ENCODE data around the gene FGF9. TPM values are rescaled to one million over a fixed set of nuclear protein-coding genes. Genes with fewer than 3 reads are reported as not detected.

The FGF9 gene
- total RNA-seq, 1 donor from 2014 or later: 12.3 TPM

DNA sequence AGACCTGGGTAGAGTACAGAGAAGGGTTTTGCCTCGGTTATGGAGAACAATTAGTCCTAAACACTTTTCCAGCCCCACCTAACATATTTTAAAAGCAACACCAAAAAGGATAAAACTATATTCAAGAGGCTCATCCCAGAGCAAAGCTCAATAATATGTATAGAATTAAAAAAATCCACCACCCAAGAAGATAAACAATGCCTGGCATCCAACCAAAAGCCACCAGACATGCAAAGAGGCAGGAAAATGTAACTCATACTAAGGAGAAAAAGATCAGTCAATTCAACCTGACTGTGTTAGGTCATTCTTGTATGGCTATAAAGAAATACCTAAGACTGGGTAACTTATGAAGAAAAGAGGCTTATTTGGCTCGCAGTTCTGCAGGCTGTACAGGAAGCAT, 39.3 kb downstream of the FGF9 start:
- no peaks in the 10 kb centered on the region for H3K36me3 ChIP-seq
- no peaks in the 10 kb centered on the region for H3K27me3 ChIP-seq (ENCODE audit: low read depth)
- intact Hi-C loops (cut with micrococcal nuclease): no loop called here
- H3K4me3 ChIP-seq: no peak overlapping the region
- no peak overlapping the region for H3K27ac ChIP-seq (replicated peaks)
- no peak for DNase-seq
- peaks cover 17% of the 10 kb centered on the region for H3K9me3 ChIP-seq (replicated peaks)
- TF ChIP-seq, protein P1, sequence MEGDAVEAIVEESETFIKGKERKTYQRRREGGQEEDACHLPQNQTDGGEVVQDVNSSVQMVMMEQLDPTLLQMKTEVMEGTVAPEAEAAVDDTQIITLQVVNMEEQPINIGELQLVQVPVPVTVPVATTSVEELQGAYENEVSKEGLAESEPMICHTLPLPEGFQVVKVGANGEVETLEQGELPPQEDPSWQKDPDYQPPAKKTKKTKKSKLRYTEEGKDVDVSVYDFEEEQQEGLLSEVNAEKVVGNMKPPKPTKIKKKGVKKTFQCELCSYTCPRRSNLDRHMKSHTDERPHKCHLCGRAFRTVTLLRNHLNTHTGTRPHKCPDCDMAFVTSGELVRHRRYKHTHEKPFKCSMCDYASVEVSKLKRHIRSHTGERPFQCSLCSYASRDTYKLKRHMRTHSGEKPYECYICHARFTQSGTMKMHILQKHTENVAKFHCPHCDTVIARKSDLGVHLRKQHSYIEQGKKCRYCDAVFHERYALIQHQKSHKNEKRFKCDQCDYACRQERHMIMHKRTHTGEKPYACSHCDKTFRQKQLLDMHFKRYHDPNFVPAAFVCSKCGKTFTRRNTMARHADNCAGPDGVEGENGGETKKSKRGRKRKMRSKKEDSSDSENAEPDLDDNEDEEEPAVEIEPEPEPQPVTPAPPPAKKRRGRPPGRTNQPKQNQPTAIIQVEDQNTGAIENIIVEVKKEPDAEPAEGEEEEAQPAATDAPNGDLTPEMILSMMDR (IDR thresholded peaks at IDR 0.05; ENCODE audit: borderline replicate concordance): no peak
- no peaks in the 10 kb centered on the region for H3K4me1 ChIP-seq

DNA sequence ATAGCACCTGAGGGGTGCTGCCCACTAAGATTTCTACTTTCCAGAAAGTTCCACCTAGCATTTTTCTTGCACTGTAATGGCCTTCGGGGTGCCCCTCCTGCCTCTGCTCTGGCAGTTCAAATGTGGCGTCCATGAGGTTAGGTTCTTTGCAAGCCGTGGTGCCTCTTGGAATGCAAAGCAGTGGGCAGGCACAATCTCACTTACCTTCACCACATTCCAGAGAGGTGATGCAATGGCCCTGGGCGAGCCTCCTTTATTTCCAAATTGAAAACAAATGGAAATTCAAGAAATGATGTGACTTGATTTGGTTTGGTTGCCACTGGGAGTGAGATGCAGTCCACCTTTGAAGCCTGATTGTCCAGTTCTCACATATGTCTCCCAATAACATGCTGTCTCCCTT, 46.9 kb downstream of the FGF9 start:
- Histone ChIP-seq H3K9me3 (replicated peaks) (peaks cover 4% of the 10 kb centered on the region), H3K27me3 (ENCODE audit: low read depth) (no peaks in the 10 kb centered on the region), H3K27ac (replicated peaks) (no peak overlapping the region), H3K4me3 (no peak overlapping the region), H3K4me1 (no peaks in the 10 kb centered on the region), H3K36me3 (no peaks in the 10 kb centered on the region)
- TF ChIP-seq, protein P1 (IDR thresholded peaks at IDR 0.05; ENCODE audit: borderline replicate concordance): no peak
- intact Hi-C loops (cut with micrococcal nuclease): no loop called here
- DNase-seq: no peak

DNA sequence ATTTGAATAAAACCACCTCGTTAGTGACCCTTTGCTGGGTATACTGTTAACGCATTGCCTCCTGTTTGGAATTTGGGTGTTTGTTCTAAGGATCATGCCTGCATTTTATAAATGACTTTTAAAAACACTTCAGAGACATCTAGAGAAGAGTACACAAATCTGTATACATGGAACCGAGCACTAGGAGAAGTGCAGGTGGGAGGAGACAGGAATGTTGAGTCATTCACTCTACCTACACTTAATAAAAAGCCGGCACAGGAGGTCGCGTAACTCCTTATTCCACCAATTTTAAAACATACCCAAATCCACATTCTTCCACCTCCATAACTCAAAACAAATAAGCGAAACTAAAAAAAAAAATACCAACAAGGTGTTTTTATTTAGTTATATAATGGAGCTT, 48.6 kb downstream of the FGF9 start:
- H3K4me3 ChIP-seq: no peak overlapping the region
- H3K9me3 ChIP-seq (replicated peaks): peaks cover 4% of the 10 kb centered on the region
- H3K36me3 ChIP-seq: no peaks in the 10 kb centered on the region
- intact Hi-C loops (cut with micrococcal nuclease): no loop called here
- H3K27me3 ChIP-seq (ENCODE audit: low read depth): no peaks in the 10 kb centered on the region
- no peaks in the 10 kb centered on the region for H3K4me1 ChIP-seq
- no peak for DNase-seq
- TF ChIP-seq, protein P1 (IDR thresholded peaks at IDR 0.05; ENCODE audit: borderline replicate concordance): no peak
- no peak overlapping the region for H3K27ac ChIP-seq (replicated peaks)

DNA sequence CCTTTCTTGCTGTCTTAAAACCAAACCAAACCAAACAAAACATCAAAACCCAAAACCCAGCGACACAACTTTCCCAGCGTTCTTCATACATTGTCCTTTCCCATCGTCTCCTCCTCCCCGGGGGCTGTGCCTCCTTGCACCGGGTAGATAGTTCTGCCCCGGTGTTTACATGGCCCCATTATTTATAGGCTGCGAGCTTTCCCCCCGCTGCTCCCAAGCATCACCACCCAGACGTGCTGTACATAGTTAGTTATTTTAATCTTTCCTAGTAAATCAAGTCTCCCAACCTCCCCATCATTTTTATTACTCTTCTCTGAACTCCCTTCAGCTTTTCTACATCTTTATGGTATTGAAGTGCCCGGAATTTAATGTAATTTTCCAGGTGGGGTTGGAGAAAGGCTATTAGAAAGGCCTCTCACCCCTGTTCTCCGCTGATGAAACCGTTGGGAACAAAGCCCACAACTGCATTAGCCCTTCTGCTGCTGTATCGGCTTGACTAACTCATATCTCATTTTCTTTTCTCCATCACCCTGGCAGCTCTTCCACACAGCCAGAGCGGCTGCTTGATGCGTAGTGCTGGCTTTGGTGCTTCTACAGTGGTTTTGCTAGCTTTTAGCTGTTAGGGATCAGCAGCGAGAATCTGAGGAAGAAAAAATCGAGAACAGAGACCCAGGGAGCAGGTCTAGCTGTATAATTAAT, 53.1 kb downstream of the FGF9 start:
- TF ChIP-seq, protein P1 (IDR thresholded peaks at IDR 0.05; ENCODE audit: borderline replicate concordance): no peak
- Histone ChIP-seq H3K9me3 (replicated peaks) (no peaks in the 10 kb centered on the region), H3K4me3 (no peak overlapping the region), H3K36me3 (no peaks in the 10 kb centered on the region), H3K4me1 (no peaks in the 10 kb centered on the region), H3K27me3 (ENCODE audit: low read depth) (no peaks in the 10 kb centered on the region), H3K27ac (replicated peaks) (no peak overlapping the region)
- intact Hi-C loops (cut with micrococcal nuclease): no loop called here
- no peak for DNase-seq

DNA sequence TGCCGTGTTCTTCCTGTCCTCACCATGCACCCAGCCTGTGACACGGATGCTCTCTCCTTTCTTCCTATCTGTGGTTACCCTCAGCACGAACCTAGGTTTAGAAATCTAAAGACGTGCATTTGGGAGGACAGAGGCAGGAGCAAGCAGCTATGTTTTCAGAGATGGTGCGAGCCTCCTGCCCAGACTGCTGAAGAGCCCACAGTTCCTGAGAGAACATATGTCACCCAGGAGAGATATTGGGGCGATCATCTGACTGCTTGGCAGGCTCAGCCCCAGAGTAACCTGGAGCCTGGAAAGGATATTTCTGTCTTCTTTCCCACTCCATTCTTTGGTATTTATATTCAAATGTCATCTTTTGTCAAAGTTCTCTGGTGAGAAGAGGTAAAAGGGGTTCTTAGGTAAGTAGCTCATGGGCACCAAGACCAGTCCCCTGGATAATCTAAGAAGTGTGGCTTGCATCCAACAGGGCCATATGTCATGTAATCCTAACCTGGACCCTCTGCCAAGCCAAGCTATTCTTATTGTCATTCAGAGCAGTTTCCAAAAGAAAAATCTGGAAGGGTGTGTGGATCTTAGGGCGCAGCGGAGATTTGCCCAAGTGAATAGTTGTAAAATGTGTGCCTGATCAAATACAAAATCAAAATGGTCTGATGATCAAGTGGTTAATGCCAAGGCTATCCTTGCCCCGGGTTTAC, 59.5 kb downstream of the FGF9 start:
- H3K4me3 ChIP-seq: no peak overlapping the region
- TF ChIP-seq, protein P1 (IDR thresholded peaks at IDR 0.05; ENCODE audit: borderline replicate concordance): no peak
- no peak overlapping the region for H3K27ac ChIP-seq (replicated peaks)
- H3K36me3 ChIP-seq: no peaks in the 10 kb centered on the region
- intact Hi-C loops (cut with micrococcal nuclease): no loop called here
- peaks cover 4% of the 10 kb centered on the region for H3K27me3 ChIP-seq (ENCODE audit: low read depth)
- no peak for DNase-seq
- peaks cover 2% of the 10 kb centered on the region for H3K4me1 ChIP-seq
- H3K9me3 ChIP-seq (replicated peaks): peaks cover 14% of the 10 kb centered on the region

Measured in left ventricle myocardium inferior (tissue), 1 donor.